GM23248 (cell line): ENCODE measurements around the gene ZFAND3. TPM values are rescaled to one million over a fixed set of nuclear protein-coding genes. Genes with fewer than 3 reads are reported as not detected.

ENCODE experiments used
- DNase-seq: peaks from one replicate; pipeline ENCODE4 v3.0.0-alpha.2; 2015
- H2AFZ ChIP-seq: fragments of 200-600 bp; sonication (generic); 2 replicates; pipeline ENCODE4 v1.6.1; 2016; ENCODE audit warnings: antibody characterized with exemption
- H3F3A ChIP-seq: fragments of 200-600 bp; sonication (generic); 2 replicates; pipeline ENCODE4 v1.6.1; 2016; ENCODE audit warnings: mild to moderate bottlenecking, antibody characterized with exemption, mixed run types; ENCODE audit not compliant: insufficient read depth
- H3K27ac ChIP-seq: fragments of 200-600 bp; sonication (generic); 2 replicates; pipeline ENCODE4 v1.5.1; 2016; ENCODE audit warnings: mild to moderate bottlenecking
- H3K27me3 ChIP-seq: fragments of 200-600 bp; sonication (generic); replicated peaks from 2 replicates; pipeline ENCODE4 v1.6.1; 2016; ENCODE audit warnings: mild to moderate bottlenecking; ENCODE audit not compliant: insufficient read depth
- H3K36me3 ChIP-seq: fragments of 200-600 bp; sonication (generic); 2 replicates; pipeline ENCODE4 v1.6.1; 2016; ENCODE audit warnings: low read depth, mild to moderate bottlenecking
- H3K4me1 ChIP-seq: fragments of 200-600 bp; sonication (generic); 2 replicates; pipeline ENCODE4 v1.6.1; 2016; ENCODE audit warnings: mild to moderate bottlenecking; ENCODE audit not compliant: insufficient read depth
- H3K4me2 ChIP-seq: fragments of 200-600 bp; sonication (generic); one replicate; pipeline ENCODE4 v1.6.1; 2016; ENCODE audit warnings: mild to moderate bottlenecking; ENCODE audit not compliant: unreplicated experiment
- H3K4me3 ChIP-seq: fragments of 200-600 bp; sonication (generic); 2 replicates; pipeline ENCODE4 v1.5.1; 2016; ENCODE audit warnings: mild to moderate bottlenecking
- H3K79me2 ChIP-seq: fragments of 200-600 bp; sonication (generic); 2 replicates; pipeline ENCODE4 v1.6.1; 2016; ENCODE audit warnings: mild to moderate bottlenecking; ENCODE audit not compliant: insufficient read depth
- H3K9ac ChIP-seq: fragments of 200-600 bp; sonication (generic); 2 replicates; pipeline ENCODE4 v1.6.1; 2016; ENCODE audit warnings: mild to moderate bottlenecking
- H3K9me2 ChIP-seq: fragments of 200-600 bp; sonication (generic); 2 replicates; pipeline ENCODE4 v1.6.1; 2016; ENCODE audit warnings: mixed run types, mild to moderate bottlenecking, moderate library complexity; ENCODE audit not compliant: insufficient read depth
- H3K9me3 ChIP-seq: fragments of 200-600 bp; sonication (generic); one replicate; pipeline ENCODE4 v1.6.1; 2017; ENCODE audit warnings: low read depth
- H4K20me1 ChIP-seq: fragments of 200-600 bp; sonication (generic); 2 replicates; pipeline ENCODE4 v1.6.0; 2016; ENCODE audit not compliant: insufficient read depth
- EZH2 ChIP-seq: fragments of 200-600 bp; sonication (generic); IDR thresholded peaks from 2 replicates; pipeline ENCODE4 v1.6.1; 2018; ENCODE audit warnings: antibody characterized with exemption, mild to moderate bottlenecking; ENCODE audit not compliant: insufficient read depth, poor library complexity, severe bottlenecking
- EZH2phosphoT487 ChIP-seq: fragments of 200-600 bp; sonication (generic); IDR thresholded peaks from 2 replicates; pipeline ENCODE4 v1.6.1; 2018; ENCODE audit warnings: antibody characterized with exemption, moderate library complexity, mild to moderate bottlenecking, low read depth; ENCODE audit not compliant: insufficient read depth
- WGBS, 2 experiments: methylation state at CpG; one replicate each; pipeline ENCODE4 v1.1.6; 2015 to 2017; ENCODE audit warnings: low lambda C conversion rate in 2 of 2, low coverage in 1 of 2; ENCODE audit errors: missing lambda C conversion rate in 2 of 2; 5-methylcytosine and 5-hydroxymethylcytosine counted together
- in situ Hi-C: fragments of 300-500 bp; cut with MboI; formaldehyde crosslinking; loops from 2 replicates; pipeline ENCODE4 v1.15.0; 2020
- polyA plus RNA-seq: library from polyadenylated mRNA; unstranded; fragments of >200 nt; fragmentation: Nextera tagmentation; extraction: Ambion mirVana; gene quantifications from 2 replicates; pipeline ENCODE4 v1.2.1, GENCODE V29; 2016
- total RNA-seq: library from RNA; depleted of rRNA; stranded (reverse); fragments of >200 nt; shearing (Covaris generic); gene quantifications from 2 replicates; pipeline ENCODE4 v1.2.3, GENCODE V29; 2014

Gene ZFAND3
- total and polyA plus RNA-seq, 2 experiments from 2014 or later: 27.5 to 40.0 TPM

DNA sequence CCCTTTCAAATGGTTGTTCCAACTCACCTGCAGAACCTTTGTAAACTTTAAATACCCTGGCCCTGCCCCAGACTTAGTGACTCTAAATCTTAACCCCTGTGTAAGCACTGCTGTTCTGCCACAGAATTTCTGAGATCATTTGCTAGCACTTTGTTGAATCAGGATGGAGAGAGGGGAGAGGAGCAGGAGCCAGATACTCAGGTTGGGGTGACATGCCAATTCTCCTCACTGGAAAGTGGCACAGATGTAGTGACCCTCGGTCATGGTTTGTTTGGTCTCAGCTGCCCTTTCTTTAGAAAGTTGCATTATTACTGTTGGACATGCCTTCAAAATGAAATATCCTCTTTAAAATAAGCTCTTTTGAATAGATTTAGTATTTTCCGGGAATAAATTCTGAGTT is 168.0 kb downstream of the ZFAND3 start:
- Histone ChIP-seq H3K27me3 (no peaks in the 10 kb centered on the region), H4K20me1 (peaks cover 39% of the 10 kb centered on the region; the same call in 1 of the 2 replicates), H3K36me3 (no peaks in the 10 kb centered on the region), H3F3A (peaks cover 49% of the 10 kb centered on the region), H3K9me3 (no peaks in the 10 kb centered on the region), H3K4me1 (peaks cover 64% of the 10 kb centered on the region), H3K9me2 (no peaks in the 10 kb centered on the region), H3K27ac (peak overlapping the region; percentile 63), H3K79me2 (peaks cover 99% of the 10 kb centered on the region), H3K4me3 (no peak overlapping the region), H3K4me2 (peak overlapping the region; percentile 34), H2AFZ (no peak overlapping the region), H3K9ac (peak overlapping the region; percentile 31)
- in situ Hi-C loops: no loop called here
- DNase-seq: no peak
- WGBS, 2 experiments: 49 to 57% methylated on average over 2 of the region's 2 CpGs
- no peak for TF ChIP-seq EZH2
- TF ChIP-seq EZH2phosphoT487: no peak

DNA sequence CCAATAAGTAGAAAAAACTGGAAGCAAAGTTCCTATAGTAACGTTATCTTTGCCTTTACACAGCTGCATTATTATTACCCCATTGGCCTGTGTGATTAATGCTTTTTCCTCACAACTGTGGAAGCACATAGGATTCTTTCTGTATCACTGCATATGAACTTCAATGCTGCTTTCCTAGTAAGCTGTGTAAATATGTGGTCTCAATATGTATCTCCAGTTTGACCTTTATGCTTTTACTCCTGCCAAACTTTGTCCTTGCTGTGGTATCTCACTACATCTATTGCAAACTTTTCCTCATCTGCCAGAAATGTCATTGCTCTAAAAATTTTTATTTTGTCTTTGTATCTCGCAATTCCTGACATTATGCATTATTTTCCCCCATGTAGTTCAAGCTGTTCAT is 168.6 kb downstream of the ZFAND3 start:
- H3K36me3 ChIP-seq: no peaks in the 10 kb centered on the region
- 64 to 75% methylated on average over 2 of the region's 2 CpGs for WGBS, 2 experiments
- in situ Hi-C loops: no loop called here
- H3K9ac ChIP-seq: peak overlapping the region; percentile 31
- no peaks in the 10 kb centered on the region for H3K9me3 ChIP-seq
- H3K79me2 ChIP-seq: peaks cover 99% of the 10 kb centered on the region
- peaks cover 49% of the 10 kb centered on the region for H3F3A ChIP-seq
- no peak overlapping the region for H3K4me3 ChIP-seq
- H3K27ac ChIP-seq: peak overlapping the region; percentile 63
- H3K27me3 ChIP-seq: no peaks in the 10 kb centered on the region
- DNase-seq: peak; percentile 51
- no peaks in the 10 kb centered on the region for H3K9me2 ChIP-seq
- TF ChIP-seq EZH2phosphoT487: no peak
- TF ChIP-seq EZH2: no peak
- H2AFZ ChIP-seq: no peak overlapping the region
- H3K4me2 ChIP-seq: peak overlapping the region; percentile 34
- peaks cover 68% of the 10 kb centered on the region for H3K4me1 ChIP-seq
- peaks cover 43% of the 10 kb centered on the region; the same call in 1 of the 2 replicates for H4K20me1 ChIP-seq

DNA sequence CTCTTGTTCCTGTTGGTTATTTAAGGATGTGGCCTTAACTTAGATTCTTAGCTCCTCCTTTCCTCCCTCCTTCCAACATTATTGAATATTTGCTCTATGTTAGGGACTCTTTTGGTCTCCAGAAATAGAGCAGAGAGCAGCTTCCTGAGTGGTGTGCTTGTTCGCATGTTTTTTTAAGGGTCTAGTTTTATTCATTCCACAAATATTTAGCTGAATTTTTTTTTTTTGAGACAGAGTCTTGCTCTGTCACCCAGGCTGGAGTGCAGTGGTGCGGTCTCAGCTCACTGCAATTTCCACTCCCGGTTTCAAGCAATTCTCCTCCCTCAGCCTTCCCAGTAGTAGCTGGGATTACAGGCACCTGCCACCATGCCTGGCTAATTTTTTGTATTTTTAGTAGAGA is 169.2 kb downstream of the ZFAND3 start:
- WGBS, 2 experiments: 10 to 11% methylated on average over 3 of the region's 3 CpGs
- no peak overlapping the region for H2AFZ ChIP-seq
- no peaks in the 10 kb centered on the region for H3K27me3 ChIP-seq
- no peaks in the 10 kb centered on the region for H3K9me2 ChIP-seq
- in situ Hi-C loops: no loop called here
- no peaks in the 10 kb centered on the region for H3K36me3 ChIP-seq
- H3K4me3 ChIP-seq: no peak overlapping the region
- TF ChIP-seq EZH2phosphoT487 (no peak), EZH2 (no peak)
- no peaks in the 10 kb centered on the region for H3K9me3 ChIP-seq
- peak; percentile 34 for DNase-seq
- peaks cover 49% of the 10 kb centered on the region for H3F3A ChIP-seq
- H4K20me1 ChIP-seq: peaks cover 43% of the 10 kb centered on the region; the same call in 1 of the 2 replicates
- peak overlapping the region; percentile 34 for H3K4me2 ChIP-seq
- peaks cover 69% of the 10 kb centered on the region for H3K4me1 ChIP-seq
- H3K79me2 ChIP-seq: peaks cover 99% of the 10 kb centered on the region
- H3K27ac ChIP-seq: peak overlapping the region; percentile 63
- H3K9ac ChIP-seq: peak overlapping the region; percentile 31; the same call in 1 of the 2 replicates

DNA sequence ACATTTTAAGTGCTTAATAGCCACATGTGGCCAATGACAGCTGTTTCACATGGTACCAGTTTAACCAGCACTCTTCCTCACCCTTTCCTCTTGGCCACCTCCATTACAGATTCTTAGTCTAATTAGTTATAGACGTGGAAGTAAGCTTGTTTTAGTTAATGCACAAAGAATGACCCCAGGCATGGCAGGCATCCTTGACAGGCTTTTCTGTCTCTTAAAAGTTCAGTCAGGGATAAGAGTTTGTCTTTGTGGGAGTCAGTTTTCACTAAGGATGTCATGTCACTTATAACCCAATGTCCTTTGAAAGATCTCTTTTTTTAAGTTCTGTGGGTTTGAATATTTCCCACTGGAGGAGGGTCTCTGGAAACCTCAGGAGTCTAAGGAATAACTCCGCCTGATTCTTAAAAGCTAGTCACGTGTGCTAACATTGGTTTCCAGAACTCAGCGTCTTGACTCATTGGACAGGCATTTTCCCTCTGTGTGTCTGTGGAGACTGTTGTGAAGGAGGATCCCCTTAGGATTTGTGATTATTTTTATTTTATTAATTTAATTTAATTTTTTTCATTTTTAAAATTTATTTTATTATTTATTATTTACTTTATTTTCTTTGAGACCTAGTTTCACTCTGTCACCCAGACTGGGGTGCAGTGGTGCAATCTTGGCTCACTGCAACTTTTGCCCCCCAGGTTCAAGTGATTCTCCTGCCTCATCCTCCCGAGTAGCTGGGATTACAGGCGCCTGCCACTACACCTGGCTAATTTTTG is 171.4 kb downstream of the ZFAND3 start:
- Histone ChIP-seq H3K27ac (peak overlapping the region; percentile 83), H3K4me1 (peaks cover 82% of the 10 kb centered on the region), H4K20me1 (peaks cover 52% of the 10 kb centered on the region; the same call in 1 of the 2 replicates), H3K36me3 (no peaks in the 10 kb centered on the region), H3K9me3 (no peaks in the 10 kb centered on the region), H3F3A (peaks cover 42% of the 10 kb centered on the region), H3K79me2 (peaks cover 99% of the 10 kb centered on the region), H3K9ac (peak overlapping the region; percentile 58), H3K27me3 (no peaks in the 10 kb centered on the region), H2AFZ (no peak overlapping the region), H3K4me2 (peak overlapping the region; percentile 45), H3K4me3 (no peak overlapping the region), H3K9me2 (no peaks in the 10 kb centered on the region)
- in situ Hi-C loops: no loop called here
- no peak for TF ChIP-seq EZH2phosphoT487
- TF ChIP-seq EZH2: no peak
- DNase-seq: peak; percentile 93
- 23 to 26% methylated on average over 6 of the region's 6 CpGs for WGBS, 2 experiments
